GM21423 (cell line): ENCODE data around the gene EFCAB6.

ENCODE experiments used
- ATAC-seq: cut with Tn5 transposase; IDR thresholded peaks from one replicate; pipeline ENCODE4 v1.9.1; 2021; ENCODE audit warnings: mild to moderate bottlenecking, moderate library complexity; ENCODE audit not compliant: unreplicated experiment

EFCAB6 gene

GRCh38 chr22:43817402-43817801, 5.3 kb upstream of the EFCAB6 start:
- ATAC-seq: no peak

- ATAC-seq: no peak
These were observed 2.2 kb upstream of the EFCAB6 start for GRCh38 chr22:43814264-43814663.

- ATAC-seq: no peak
These were observed 785 bp upstream of the EFCAB6 start for GRCh38 chr22:43812890-43813289.

GRCh38 chr22:43811777-43812148, 342 bp downstream of the EFCAB6 start:
- no peak for ATAC-seq

GRCh38 chr22:43802897-43803495, 9.1 kb downstream of the EFCAB6 start:
- ATAC-seq: no peak

- no peak for ATAC-seq
These were observed 11.1 kb downstream of the EFCAB6 start for GRCh38 chr22:43800970-43801369.

- peak; percentile 59 for ATAC-seq
These were observed 13.6 kb downstream of the EFCAB6 start for GRCh38 chr22:43798492-43798891.

GRCh38 chr22:43796567-43796966, 15.5 kb downstream of the EFCAB6 start:
- ATAC-seq: no peak

- no peak for ATAC-seq
These were observed 16.8 kb downstream of the EFCAB6 start for GRCh38 chr22:43795320-43795719.

GRCh38 chr22:43792905-43793304, 19.2 kb downstream of the EFCAB6 start:
- ATAC-seq: no peak

- ATAC-seq: no peak
These were observed 22.7 kb downstream of the EFCAB6 start for GRCh38 chr22:43789452-43789851.

GRCh38 chr22:43783777-43784176, 28.3 kb downstream of the EFCAB6 start:
- ATAC-seq: no peak

- ATAC-seq: no peak
These were observed 29.7 kb downstream of the EFCAB6 start for GRCh38 chr22:43782448-43782847.

GRCh38 chr22:43777286-43777685, 34.8 kb downstream of the EFCAB6 start:
- no peak for ATAC-seq

- ATAC-seq: no peak
These were observed 35.9 kb downstream of the EFCAB6 start for GRCh38 chr22:43776081-43776670.

- ATAC-seq: no peak
These were observed 37.7 kb downstream of the EFCAB6 start for GRCh38 chr22:43774318-43774915.

- ATAC-seq: no peak
These were observed 39.3 kb downstream of the EFCAB6 start for GRCh38 chr22:43772831-43773230.

GRCh38 chr22:43755452-43755851, 56.7 kb downstream of the EFCAB6 start:
- ATAC-seq: no peak

- ATAC-seq: no peak
These were observed 57.1 kb downstream of the EFCAB6 start for GRCh38 chr22:43755011-43755410.

- no peak for ATAC-seq
These were observed 57.9 kb downstream of the EFCAB6 start for GRCh38 chr22:43754176-43754575.

GRCh38 chr22:43753688-43754087, 58.4 kb downstream of the EFCAB6 start:
- no peak for ATAC-seq

GRCh38 chr22:43750751-43751150, 61.4 kb downstream of the EFCAB6 start:
- ATAC-seq: no peak

- no peak for ATAC-seq
These were observed 62.6 kb downstream of the EFCAB6 start for GRCh38 chr22:43749473-43749872.
